Eye (tissue), 1 donor: Measurements from ENCODE around the gene CCDC59.
"Not testable (repeated sequence)": the region's sequence is repeated elsewhere in the genome, so short reads cannot be mapped to it uniquely, and the experiment has no call there.

Source experiments
- DNase-seq: peaks from one replicate; pipeline ENCODE4 v3.0.0-alpha.2; 2015

The CCDC59 gene, protein sequence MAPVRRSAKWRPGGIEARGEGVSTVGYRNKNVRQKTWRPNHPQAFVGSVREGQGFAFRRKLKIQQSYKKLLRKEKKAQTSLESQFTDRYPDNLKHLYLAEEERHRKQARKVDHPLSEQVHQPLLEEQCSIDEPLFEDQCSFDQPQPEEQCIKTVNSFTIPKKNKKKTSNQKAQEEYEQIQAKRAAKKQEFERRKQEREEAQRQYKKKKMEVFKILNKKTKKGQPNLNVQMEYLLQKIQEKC

DNA sequence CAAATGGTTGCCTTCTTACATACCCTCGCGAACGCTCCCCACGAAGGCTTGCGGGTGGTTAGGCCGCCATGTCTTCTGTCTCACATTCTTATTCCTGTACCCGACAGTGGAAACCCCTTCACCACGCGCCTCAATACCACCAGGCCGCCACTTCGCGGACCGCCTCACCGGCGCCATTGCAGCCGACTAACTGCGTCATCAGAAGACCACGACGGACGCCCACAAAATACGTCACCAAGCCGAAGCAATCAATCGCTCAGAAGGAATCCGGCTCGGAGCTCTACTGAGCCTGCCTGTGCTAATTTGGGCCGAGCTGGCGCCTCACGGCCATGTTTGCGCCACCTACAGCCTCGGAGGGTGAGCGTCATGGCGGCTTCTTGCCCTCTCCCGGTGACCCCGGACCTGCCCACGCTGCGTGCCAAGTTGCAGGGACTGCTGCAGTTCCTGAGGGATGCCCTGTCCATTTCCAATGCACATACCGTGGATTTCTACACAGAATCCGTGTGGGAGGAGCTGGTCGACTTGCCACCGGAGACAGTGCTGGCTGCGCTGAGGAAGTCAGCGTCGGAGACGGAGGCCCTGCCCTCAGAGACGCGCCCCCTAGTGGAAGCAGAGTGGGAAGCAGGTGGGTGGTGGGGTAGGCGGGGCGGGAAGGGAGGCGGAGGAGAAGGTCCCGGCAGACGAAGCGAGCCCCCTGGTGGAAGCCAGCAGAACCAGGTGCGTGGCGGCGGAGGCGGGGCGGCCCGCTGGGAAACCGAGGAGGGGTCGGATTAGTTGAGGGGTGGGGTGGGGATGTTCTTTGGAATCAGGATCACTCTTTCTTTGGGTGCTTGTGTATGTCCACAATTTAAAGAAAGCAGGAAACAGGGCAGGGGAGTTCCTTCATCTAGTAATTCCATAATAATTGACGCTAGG, at the start of gene CCDC59, which contains the start of gene METTL25:
TSS of gene CCDC59 (minus strand) at position 188 of the 915 bp plus-strand sequence. CDS start at position 177, 11 bp downstream.
TSS of gene METTL25 (plus strand) at position 330 of the 915 bp plus-strand sequence. CDS start at position 367, 37 bp downstream.
- peak; percentile 99 for DNase-seq

GRCh38 chr12:82407481-82407880, 49.3 kb upstream of the CCDC59 start:
- DNase-seq = no peak

DNA sequence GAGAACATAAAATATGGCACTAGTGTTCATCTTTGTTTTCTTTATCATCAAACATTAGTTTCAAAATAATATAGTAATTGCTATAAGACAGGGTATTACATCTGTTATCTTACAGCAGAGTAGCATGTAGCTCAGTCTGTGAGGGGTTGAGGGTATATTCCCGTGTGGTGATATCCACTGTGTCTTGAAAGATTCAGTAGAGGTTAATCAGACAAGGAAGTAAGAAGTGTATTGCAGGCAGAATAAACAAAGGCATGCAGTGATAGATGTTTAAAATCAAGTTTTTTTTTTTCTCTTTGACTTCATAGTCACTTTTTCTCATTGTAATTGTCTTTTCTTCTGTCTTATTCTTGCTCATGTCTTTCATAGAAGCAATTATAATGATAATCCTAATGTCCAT, 48.5 kb upstream of the CCDC59 start:
- no peak for DNase-seq

DNA sequence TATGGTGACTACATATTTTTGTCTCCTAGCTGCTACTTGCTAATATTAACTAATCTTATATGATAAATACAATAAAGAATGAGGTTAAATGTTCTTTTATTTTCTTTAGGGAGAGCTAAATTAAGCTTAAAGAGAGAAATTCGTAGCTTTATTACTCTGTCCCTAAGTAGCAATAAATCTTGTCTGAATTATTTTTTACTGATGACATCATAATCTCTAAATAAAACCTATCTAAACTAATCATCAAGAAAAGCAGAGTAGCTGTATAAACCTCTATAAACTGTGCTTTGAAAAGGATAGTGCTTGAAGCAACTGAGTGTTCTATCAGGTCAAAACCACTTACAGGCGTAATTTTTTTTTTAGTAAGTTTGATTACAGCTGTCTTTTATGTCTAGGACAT, 42.6 kb upstream of the CCDC59 start:
- DNase-seq = no peak

DNA sequence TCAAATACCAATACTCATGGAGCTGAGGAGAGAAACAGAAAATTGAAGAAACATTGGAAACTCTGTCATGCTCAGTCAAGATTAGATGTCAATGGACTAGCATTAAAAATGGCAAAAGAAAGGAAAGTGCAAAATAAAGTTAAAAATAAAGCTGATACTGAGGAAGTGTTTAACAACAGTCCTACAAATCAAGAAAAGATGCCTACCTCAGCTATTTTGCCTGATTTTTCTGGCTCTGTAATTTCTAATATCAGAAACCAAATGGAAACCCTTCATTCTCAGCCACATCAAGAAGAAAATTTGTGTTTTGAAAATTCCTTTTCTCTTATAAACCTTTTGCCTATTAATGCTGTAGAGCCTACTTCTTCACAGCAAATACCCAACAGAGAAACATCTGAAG, 40.7 kb upstream of the CCDC59 start:
- DNase-seq = no peak

DNA sequence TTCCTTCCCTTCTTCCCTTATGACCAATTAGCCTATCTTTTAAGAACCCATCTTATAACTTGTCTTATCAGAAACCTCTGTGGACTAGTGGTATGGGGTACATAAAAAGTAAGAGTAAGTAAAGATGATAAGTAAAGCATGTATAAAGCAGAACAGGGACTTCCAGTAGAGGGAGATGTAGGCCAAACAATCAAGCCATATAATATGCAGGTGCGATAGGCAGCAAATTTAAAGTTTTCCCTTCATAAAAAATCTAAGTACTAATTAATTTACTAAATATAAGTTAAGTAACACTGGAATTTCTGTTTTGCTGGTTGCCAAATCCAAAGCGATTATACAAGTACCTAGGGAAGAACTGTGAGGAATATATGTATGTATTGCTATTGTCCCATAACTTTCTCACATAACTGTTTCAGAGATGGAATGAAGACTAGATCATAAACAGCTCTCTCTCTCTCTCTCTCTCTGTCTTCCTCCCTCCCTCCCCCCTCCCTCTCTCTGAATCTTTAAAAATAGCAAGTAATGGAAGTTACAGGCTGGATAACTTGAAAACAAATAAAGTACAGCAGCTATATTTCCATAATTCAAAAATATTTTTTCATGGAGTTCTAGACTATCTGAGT, 25.9 kb upstream of the CCDC59 start:
- peak; percentile 48 for DNase-seq

- DNase-seq = no peak
These were observed 20.8 kb upstream of the CCDC59 start for GRCh38 chr12:82378997-82379396.

DNA sequence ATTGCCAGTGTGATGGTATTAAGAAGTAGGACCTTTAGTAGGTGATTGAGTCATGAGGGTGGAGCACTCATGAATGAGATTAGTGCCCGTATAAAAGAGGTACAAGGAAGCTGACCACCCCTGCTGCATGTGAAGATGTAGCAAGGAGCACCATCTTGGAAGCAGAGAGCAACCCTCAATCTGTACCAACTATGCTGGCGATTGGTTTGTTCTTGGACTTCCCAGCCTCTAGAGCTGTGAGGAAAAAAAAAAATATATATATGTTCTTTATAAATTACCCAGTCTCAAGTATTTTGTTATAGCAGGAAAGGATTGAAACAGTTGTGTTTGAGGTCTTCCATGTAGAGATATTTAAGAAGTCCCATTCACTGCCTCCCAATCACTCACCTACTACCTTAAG, 17.0 kb upstream of the CCDC59 start:
- no peak for DNase-seq

- no peak for DNase-seq
These were observed 8.0 kb upstream of the CCDC59 start for GRCh38 chr12:82366197-82366596.

- DNase-seq = no peak
These were observed 5.8 kb upstream of the CCDC59 start for GRCh38 chr12:82363990-82364389.

DNA sequence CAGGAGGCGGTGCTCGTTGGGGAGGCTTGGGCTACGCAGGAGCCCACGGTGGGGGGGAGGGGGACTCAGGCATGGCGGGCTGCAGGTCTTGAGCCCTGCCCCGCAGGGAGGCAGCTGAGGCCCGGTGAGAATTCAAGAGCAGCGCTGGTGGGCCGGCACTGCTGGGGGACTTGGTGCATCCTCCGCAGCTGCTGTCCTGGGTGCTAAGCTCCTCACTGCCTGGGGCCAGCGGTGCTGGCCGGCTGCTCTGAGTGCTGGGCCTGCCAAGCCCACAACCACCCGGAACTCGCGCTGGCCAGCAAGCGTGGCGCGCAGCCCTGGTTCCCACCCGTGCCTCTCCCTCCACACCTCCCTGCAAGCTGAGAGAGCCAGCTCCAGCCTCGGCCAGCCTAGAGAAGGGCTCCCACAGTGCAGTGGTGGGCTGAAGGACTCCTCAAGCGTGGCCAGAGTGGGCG, 3.3 kb upstream of the CCDC59 start:
- no peak for DNase-seq

DNA sequence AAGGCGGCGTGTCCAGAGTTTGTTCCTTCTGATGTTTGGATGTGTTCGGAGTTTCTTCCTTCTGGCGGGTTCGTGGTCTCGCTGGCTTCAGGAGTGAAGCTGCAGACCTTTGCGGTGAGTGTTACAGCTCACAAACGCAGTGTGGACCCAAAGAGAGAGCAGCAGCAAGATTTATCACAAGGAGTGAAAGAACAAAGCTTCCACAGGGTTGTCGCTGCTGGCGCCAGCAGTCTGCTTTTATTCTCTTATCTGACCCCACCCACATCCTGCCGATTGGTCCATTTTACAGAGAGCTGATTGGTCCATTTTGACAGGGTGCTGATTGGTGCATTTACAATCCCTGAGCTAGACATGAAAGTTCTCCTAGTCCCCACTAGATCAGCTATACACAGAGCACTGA, 2.6 kb upstream of the CCDC59 start:
- DNase-seq = not testable (repeated sequence)

DNA sequence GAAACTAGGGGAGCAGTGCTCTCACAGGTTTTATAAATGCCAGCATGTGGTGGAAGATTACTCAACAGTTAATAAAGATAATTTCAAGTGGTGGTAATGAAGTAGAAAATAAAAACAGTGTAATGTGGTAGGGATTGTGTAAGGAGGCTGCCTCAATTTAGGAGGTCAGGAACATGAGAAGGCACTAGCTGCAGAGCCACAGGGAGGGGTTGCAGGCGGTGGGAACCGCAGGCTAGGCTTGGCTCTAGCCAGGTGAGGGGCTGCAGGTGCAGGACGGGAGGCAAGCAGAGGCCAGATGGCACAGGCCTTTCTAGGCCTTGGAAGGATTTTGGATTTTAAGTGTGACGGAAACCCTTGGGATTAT, 910 bp upstream of the CCDC59 start:
- no peak for DNase-seq

GRCh38 chr12:82357845-82358199, 365 bp downstream of the CCDC59 start:
- DNase-seq = no peak

- no peak for DNase-seq
These were observed 847 bp downstream of the CCDC59 start for GRCh38 chr12:82357340-82357739.

DNA sequence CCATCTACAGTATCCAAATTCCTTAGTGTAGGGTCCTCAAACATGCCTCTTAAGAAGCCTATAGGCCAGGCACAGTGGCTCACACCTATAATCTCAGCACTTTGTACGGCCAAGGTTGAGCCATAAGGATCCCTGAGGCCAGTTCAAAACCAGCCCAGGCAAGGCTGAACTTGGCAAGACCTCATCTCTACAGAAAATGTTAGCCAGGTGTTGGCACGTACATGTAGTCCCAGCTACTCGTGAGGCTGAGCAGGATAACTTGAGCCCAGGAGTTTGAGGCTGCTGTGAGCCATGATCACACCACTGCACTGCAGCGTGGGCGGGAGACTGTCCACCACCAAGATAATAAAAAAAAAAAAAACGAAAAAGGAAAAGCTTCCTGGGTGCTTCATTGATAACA, 6.8 kb downstream of the CCDC59 start:
- no peak for DNase-seq

DNA sequence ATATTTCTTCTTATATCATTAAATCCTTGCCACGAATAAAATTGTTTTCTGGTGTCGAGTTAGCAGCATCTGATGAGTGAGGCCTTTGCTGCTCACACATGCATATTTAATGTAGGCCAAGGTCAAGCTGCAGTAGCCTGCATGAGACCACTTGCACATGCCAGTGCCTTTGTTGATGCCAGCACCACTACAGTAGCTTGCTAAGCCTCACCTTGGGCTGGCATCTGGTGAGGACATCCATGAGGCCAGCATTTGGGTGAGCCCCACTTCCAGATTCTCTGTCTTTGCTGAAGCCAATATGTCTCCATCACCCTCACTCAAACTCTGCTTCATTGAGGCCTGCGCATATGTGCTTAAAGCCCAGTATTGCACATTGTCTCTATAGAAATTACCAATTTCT, 8.0 kb downstream of the CCDC59 start:
- no peak for DNase-seq

- DNase-seq = peak; percentile 35
These were observed 28.7 kb downstream of the CCDC59 start for GRCh38 chr12:82329508-82329907.

DNA sequence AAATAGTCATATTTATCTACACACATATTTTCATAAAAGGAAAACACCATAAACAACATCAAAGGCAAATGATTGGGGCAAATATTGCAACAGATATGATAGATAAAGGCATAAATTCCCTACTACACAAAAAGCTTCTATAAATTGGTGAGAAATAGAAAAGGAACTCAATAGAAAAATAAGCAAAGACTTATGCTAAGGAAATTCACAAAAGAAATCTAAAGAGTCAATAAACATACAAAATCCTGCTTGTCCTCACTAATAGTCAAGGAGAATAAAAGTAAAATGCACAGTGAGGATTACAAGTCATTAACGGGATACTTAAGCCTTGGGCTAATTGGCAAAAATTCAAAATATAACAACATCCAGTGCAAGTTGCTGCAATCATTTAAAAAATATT, 30.3 kb downstream of the CCDC59 start:
- DNase-seq = no peak

GRCh38 chr12:82326905-82327503, 31.2 kb downstream of the CCDC59 start:
- DNase-seq = peak; percentile 57

DNA sequence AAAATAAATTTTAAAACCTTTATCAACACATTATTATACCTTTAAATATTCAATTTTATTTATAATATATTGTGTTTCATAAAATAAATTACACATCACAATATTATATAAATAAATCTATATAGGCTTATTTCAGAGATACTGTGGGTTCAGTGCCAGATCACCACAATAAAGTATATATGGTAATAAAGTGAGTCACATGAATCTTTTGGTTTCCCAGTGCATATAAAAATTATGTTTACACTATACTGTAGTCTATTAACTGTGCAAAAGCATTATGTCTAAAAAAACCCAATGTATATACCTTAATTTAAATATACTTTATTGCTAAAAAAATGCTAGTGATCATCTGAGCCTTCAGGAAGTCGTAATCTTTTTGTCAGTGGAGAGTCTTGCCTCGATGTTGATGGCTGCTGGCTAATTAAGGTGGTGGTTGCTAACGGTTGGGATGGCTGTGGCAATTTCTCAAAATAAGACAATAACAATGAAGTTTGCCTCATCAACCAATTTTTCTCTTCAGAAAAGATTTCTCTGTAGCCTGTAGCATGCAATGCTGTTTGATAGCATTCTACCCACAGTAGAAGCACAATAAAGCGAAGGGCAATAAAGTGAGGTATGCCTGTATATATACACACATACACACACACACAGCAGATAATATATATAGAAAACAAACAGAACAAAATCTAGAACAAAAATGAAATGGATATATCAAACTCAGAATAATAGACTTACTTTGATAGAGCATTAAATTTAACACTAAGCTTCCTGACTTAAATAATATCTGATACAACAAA, 32.4 kb downstream of the CCDC59 start:
- no peak for DNase-seq

- DNase-seq = no peak
These were observed 38.9 kb downstream of the CCDC59 start for GRCh38 chr12:82319276-82319675.
